Endothelial cell of umbilical vein (primary cell): ENCODE results near the gene STK38L. TPM values are rescaled to one million over a fixed set of nuclear protein-coding genes. Genes with fewer than 3 reads are reported as not detected.
A peak's percentile ranks its signal among the peaks of the same experiment; 100 is the strongest.

ENCODE experiments used
- BruUV-seq: library from RNA; stranded (reverse); fragments of 400-500 nt; replicated peaks from 2 replicates; lab custom pipeline; 2021; lab: Mats Ljungman, UMichigan
- CTCF ChIA-PET: fragments of 300-600, 350-600 bp; sonication (Branson Sonifier 250); formaldehyde crosslinking; loops from one replicate; lab custom pipeline; 2021; ENCODE audit warnings: antibody characterized with exemption, inconsistent platforms; lab: Charles Lee
- POLR2A ChIA-PET: fragments of 300-600, 350-600 bp; sonication (Branson Sonifier 250); formaldehyde crosslinking; loops from one replicate; lab custom pipeline; 2021; ENCODE audit warnings: antibody characterized with exemption, inconsistent platforms; lab: Charles Lee
- DNase-seq: peaks from one replicate; pipeline ENCODE4 v3.0.0-alpha.2; 2011; ENCODE audit warnings: low read depth, low spot score
- FAIRE-seq: peaks from 2 replicates; lab custom pipeline; 2011; peaks lifted over from hg19 to GRCh38; lab: Jason Lieb, UNC
- H2AFZ ChIP-seq: 2 replicates; pipeline ENCODE4 v1.6.0; 2012; ENCODE audit warnings: low read depth, low read length, control low read depth, inconsistent platforms
- H3K27ac ChIP-seq: 2 replicates; pipeline ENCODE4 v1.5.1; 2011; ENCODE audit warnings: low read depth, mild to moderate bottlenecking, control low read depth, low read length, moderate library complexity; ENCODE audit not compliant: insufficient read depth
- H3K27me3 ChIP-seq, 2 experiments: 2 replicates each; pipeline versions ENCODE4 v1.6.0 to v1.6.1; 2011; ENCODE audit warnings: low read length in 2 of 2, mixed read lengths in 1 of 2; ENCODE audit not compliant: control insufficient read depth in 2 of 2, insufficient read depth in 2 of 2
- H3K36me3 ChIP-seq, 2 experiments: 2 replicates in 1 of 2; 3 replicates in 1 of 2; pipeline ENCODE4 v1.5.1; 2011; ENCODE audit warnings: low read length in 2 of 2, mild to moderate bottlenecking in 1 of 2, moderate library complexity in 1 of 2; ENCODE audit not compliant: control insufficient read depth in 2 of 2, insufficient read depth in 2 of 2; ENCODE audit errors: extremely low read depth in 1 of 2
- H3K4me1 ChIP-seq: 3 replicates; pipeline ENCODE4 v1.5.1; 2011; ENCODE audit warnings: mild to moderate bottlenecking, low read length; ENCODE audit not compliant: control insufficient read depth, insufficient read depth; ENCODE audit errors: extremely low read depth
- H3K4me2 ChIP-seq: 2 replicates; pipeline ENCODE4 v1.6.1; 2011; ENCODE audit warnings: low read length, control low read depth, mixed read lengths; ENCODE audit not compliant: insufficient read depth
- H3K4me3 ChIP-seq, 3 experiments: fragments of 200-600 bp in 1 of 3; sonication (generic), shearing (Covaris generic) in 1 of 3; replicated peaks in 1 of 3; 2 replicates each; pipeline ENCODE4 v1.5.1; 2011 to 2016; ENCODE audit warnings: control low read depth in 3 of 3, low read length in 3 of 3, mild to moderate bottlenecking in 2 of 3, inconsistent platforms in 1 of 3, low read depth in 1 of 3, moderate library complexity in 1 of 3; ENCODE audit not compliant: insufficient read depth in 1 of 3
- H3K79me2 ChIP-seq: 2 replicates; pipeline ENCODE4 v1.6.0; 2012; ENCODE audit warnings: low read length, inconsistent platforms; ENCODE audit not compliant: control insufficient read depth, insufficient read depth
- H3K9ac ChIP-seq: replicated peaks from 2 replicates; pipeline ENCODE3; 2011; ENCODE audit warnings: low read length, control low read depth; ENCODE audit not compliant: insufficient read depth; ENCODE audit errors: extremely low read depth
- H3K9me1 ChIP-seq: replicated peaks from 3 replicates; pipeline ENCODE4 v1.6.0; 2011; ENCODE audit warnings: mild to moderate bottlenecking, low read length; ENCODE audit not compliant: control insufficient read depth, insufficient read depth; ENCODE audit errors: extremely low read depth
- H3K9me3 ChIP-seq: replicated peaks from 2 replicates; pipeline ENCODE4 v1.5.1; 2012; ENCODE audit warnings: low read length, inconsistent platforms; ENCODE audit not compliant: control insufficient read depth, insufficient read depth
- H4K20me1 ChIP-seq: replicated peaks from 2 replicates; pipeline ENCODE3; 2011; ENCODE audit warnings: mild to moderate bottlenecking, low read length; ENCODE audit not compliant: control insufficient read depth, insufficient read depth; ENCODE audit errors: extremely low read depth
- EZH2 ChIP-seq: IDR thresholded peaks from 2 replicates; pipeline ENCODE4 v1.6.1; 2012; ENCODE audit warnings: borderline replicate concordance, low read depth, mild to moderate bottlenecking, moderate library complexity, low read length, inconsistent platforms; ENCODE audit not compliant: severe bottlenecking
- FOS ChIP-seq: IDR thresholded peaks from 2 replicates; pipeline ENCODE4 v1.6.1; 2011; ENCODE audit warnings: mild to moderate bottlenecking, low read length, moderate library complexity, borderline replicate concordance; ENCODE audit not compliant: insufficient read depth
- POLR2A ChIP-seq: IDR thresholded peaks from 2 replicates; pipeline ENCODE4 v1.6.1; 2012; ENCODE audit warnings: low read depth, mild to moderate bottlenecking, control low read depth, low read length
- POLR2AphosphoS5 ChIP-seq: IDR thresholded peaks from 2 replicates; pipeline ENCODE4 v1.6.1; 2012; ENCODE audit warnings: low read depth, mild to moderate bottlenecking, control low read depth, low read length, moderate library complexity; ENCODE audit not compliant: insufficient read depth
- dilution Hi-C: fragments of 300-500 bp; cut with MboI; formaldehyde crosslinking; loops from one replicate; pipeline ENCODE4 v1.15.0; 2019; ENCODE audit warnings: low sequenced_read_pairs; ENCODE audit not compliant: extremely low pct_ligation_motif_present
- intact Hi-C: fragments of 100-400 bp; cut with micrococcal nuclease; formaldehyde crosslinking; loops from one replicate; pipeline ENCODE4 v1.10.0; 2022
- polyA plus RNA-seq, 4 experiments: library from polyadenylated mRNA; depleted of rRNA in 3 of 4; stranded (reverse) in 3 of 4; unstranded in 1 of 4; fragments of >200 nt; gene quantifications; 2 replicates each; pipeline versions ENCODE4 v1.2.1 to v1.2.3, GENCODE V29; 2011 to 2012; ENCODE audit warnings: missing spikeins in 1 of 4
- total RNA-seq: library from RNA; stranded (reverse); gene quantifications from 2 replicates; pipeline ENCODE4 v1.2.3, GENCODE V29; 2021
- TF ChIP-seq, protein P1 (sequence below): IDR thresholded peaks from 2 replicates; pipeline ENCODE4 v1.6.1; 2011; ENCODE audit not compliant: insufficient read depth, insufficient read length

STK38L gene
- total and polyA plus RNA-seq, 2 donors (not counting 3 experiments of a cell fraction or from before 2014, with no cell fraction given) = 14.7 to 58.4 TPM

DNA sequence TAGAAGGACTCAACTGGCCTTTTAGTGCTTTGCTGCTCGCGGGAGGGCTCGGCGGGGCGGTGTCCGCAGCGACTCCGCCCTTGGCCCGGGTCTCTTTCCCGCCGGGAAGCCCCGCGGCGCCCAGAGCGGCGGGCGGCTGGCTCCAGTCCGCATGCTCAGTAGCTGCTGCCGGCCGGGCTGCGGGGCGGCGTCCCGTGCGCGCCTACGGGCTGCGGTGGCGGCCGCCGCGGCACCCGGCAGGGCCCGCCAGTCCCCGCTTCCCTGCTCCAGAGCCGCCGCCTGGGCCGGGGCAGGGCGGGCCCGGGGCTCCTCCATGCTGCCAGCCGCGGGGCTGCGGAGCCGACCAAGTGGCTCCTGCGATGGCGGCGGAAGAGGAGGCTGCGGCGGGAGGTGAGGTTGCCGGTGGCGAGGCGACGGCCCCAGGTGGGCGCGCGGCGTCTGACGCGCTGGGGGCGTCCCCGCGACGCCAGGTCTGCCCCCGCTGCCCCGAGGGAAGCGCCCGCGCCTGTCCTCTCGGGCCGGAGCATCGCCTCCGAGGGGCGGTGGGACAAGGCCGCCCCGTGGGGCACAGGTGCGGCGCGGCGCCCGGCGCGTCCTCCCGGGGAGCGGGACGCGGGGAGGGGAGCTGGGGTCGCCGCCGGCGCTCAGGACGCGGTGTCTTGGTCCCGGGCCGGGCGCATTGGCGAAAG, 88.8 kb downstream of the STK38L start, which contains the start of gene BMAL2:
Gene BMAL2 (plus strand): TSS at position 123 of the 689 bp plus-strand sequence. CDS start 237 bp downstream, at position 360.
- CTCF ChIA-PET = interaction anchor here (0.8 to 3.0 kb wide), 6 partner anchors 11 to 320 kb away, joined by 3 to 11 read pairs (median 3); no protein-coding TSS in a partner anchor
- DNase-seq (peak; percentile 58), FAIRE-seq (no peak)
- peaks cover 2% of the 10 kb centered on the region for H3K9me1 ChIP-seq
- H3K79me2 ChIP-seq = peaks cover 44% of the 10 kb centered on the region
- no peaks in the 10 kb centered on the region for H3K9me3 ChIP-seq
- dilution Hi-C loops = no loop called here
- POLR2A ChIA-PET = no interaction called here
- peak within 1 kb of the TSS; percentile 99 for H2AFZ ChIP-seq
- intact Hi-C loops = loop anchor here (1.0 to 5.0 kb wide), 3 partner anchors 51 to 370 kb away; no protein-coding TSS in a partner anchor
- peaks cover 28% of the 10 kb centered on the region for H3K4me1 ChIP-seq
- peak within 1 kb of the TSS; percentile 83 for H3K9ac ChIP-seq
- BruUV-seq = no TSS peak
- TF ChIP-seq, protein P1, sequence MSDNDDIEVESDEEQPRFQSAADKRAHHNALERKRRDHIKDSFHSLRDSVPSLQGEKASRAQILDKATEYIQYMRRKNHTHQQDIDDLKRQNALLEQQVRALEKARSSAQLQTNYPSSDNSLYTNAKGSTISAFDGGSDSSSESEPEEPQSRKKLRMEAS = no peak
- TF ChIP-seq EZH2 (no peak), POLR2AphosphoS5 (peak; percentile 61), POLR2A (peak; percentile 37)
- no peaks in the 10 kb centered on the region for H3K36me3 ChIP-seq
- H3K4me3 ChIP-seq = peak within 1 kb of the TSS; percentile 86 to 94 (median 89)
- no peaks in the 10 kb centered on the region for H3K27me3 ChIP-seq
- H4K20me1 ChIP-seq = no peaks in the 10 kb centered on the region
- H3K27ac ChIP-seq = peak within 1 kb of the TSS; percentile 73
- peak within 1 kb of the TSS; percentile 97 for H3K4me2 ChIP-seq

DNA sequence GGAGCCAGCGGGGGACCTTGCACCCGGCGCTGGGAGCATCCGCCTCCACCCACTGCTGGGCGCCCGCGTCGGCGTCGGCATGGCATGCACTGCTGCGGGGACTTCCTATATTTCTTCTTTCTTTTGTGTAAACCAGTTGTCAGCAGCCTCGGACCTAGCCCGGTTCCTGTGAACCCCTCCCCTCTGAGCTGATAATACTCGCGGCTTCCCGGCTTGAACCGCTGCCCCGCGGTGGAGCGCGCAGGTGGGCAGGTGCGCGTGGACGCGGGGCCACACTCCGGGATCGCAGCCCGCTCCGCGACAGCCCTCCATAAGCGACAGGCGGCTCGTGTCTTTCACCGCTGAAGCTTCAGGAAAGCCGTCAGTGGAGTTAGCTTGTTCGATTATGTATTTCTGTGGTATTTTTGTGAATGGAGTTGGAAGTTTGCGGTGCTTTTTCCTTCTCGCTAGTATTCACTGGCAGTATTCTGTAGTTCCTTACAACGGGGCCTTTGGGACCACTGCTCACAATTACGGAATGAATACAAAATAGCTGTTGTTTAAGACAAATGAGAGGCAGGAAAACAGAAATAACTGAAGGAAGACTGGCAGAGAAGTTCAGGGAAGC, 89.4 kb downstream of the STK38L start:
- Histone ChIP-seq H3K36me3 (no peaks in the 10 kb centered on the region), H3K27ac (peak overlapping the region; percentile 73), H3K4me1 (peaks cover 28% of the 10 kb centered on the region), H3K27me3 (no peaks in the 10 kb centered on the region), H3K4me2 (peak overlapping the region; percentile 94), H3K9ac (peak overlapping the region; percentile 83), H3K9me1 (peaks cover 2% of the 10 kb centered on the region), H3K9me3 (no peaks in the 10 kb centered on the region), H3K79me2 (peaks cover 50% of the 10 kb centered on the region), H4K20me1 (no peaks in the 10 kb centered on the region), H3K4me3 (peak overlapping the region; percentile 86 to 94 (median 89)), H2AFZ (peak overlapping the region; percentile 89)
- ChIA-PET CTCF (interaction anchor here (1.0 to 3.0 kb wide), 6 partner anchors 9 to 319 kb away, joined by 3 to 11 read pairs (median 4); no protein-coding TSS in a partner anchor), POLR2A (no interaction called here)
- DNase-seq (peak; percentile 30), FAIRE-seq (peak; percentile 64)
- TSS peak; percentile 33 for BruUV-seq
- dilution Hi-C loops = no loop called here
- intact Hi-C loops = loop anchor here (1.0 to 5.0 kb wide), 3 partner anchors 51 to 370 kb away; no protein-coding TSS in a partner anchor
- no peak for TF ChIP-seq FOS
